GM18907 (cell line): ENCODE data around the gene NAAA.
"Not testable (repeated sequence)": the region's sequence is repeated elsewhere in the genome, so short reads cannot be mapped to it uniquely, and the experiment has no call there.

ENCODE experiments used
- ATAC-seq: cut with Tn5 transposase; IDR thresholded peaks from one replicate; pipeline ENCODE4 v1.9.1; 2021; ENCODE audit warnings: mild to moderate bottlenecking, moderate library complexity; ENCODE audit not compliant: unreplicated experiment

NAAA gene

DNA sequence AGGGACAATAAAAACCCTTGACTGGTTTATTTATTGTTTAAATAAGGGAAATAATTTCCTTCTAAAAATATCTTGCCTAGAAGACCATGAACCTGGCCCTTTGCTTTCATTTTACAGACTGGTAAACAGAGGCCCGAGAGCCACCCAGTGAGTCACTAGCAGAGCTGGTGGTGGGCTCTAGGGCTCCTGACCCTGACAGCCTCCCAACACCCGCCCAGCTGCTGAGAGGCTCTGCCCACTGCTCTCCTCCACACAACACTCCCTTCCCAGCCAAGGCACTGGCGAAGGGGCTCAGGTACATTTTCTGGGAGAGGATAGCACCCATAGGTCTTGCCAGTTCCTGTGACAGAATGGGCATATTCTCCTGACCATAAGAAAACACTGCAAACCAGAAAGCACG is 20.5 kb downstream of the NAAA start:
- ATAC-seq: no peak

DNA sequence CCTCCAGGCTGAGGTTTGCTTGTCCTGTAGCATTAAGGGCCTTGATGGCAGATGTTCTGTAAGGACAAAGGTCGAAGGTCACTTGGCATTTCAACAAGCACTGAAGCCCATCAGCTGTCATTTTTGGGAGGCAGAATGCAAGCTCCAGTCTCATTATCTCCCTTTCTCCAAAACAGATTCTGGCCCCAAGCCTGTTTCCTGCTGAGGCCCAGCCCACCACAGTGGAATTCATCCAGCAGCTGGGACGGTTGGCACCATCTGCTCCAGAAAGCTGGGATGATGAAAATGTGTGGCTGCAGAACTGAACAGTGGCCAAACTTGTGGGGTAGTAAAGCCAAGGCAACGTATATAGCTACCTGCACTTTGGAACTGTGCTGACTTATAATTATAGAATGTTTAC is 20.9 kb downstream of the NAAA start:
- no peak for ATAC-seq

DNA sequence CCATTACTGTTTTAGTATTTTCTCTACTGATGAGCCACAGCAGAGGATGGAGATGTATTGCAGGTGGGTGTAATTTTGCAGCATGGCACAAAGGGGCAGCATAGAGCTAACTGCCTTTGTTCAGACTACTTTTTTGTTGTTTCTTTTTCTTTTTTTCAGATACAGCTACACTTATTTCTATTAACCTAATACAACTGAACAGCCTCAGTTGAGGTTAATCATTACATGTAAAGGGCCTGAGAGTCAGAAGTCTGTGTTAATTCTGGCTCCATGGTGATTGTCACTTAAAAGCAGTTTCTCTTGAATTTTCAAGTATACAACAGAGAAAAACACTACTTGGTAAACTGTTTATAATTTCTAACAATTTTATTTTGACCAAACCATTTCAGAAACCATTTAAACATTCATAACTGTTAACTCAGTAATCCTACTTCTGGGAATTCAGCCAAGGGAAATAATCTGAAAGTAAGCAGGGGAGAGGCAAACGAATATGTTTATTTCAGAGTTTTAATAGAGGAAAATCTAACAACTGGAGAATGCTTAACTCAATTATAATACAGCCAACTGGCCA is 24.6 kb downstream of the NAAA start:
- peak; percentile 84 for ATAC-seq

DNA sequence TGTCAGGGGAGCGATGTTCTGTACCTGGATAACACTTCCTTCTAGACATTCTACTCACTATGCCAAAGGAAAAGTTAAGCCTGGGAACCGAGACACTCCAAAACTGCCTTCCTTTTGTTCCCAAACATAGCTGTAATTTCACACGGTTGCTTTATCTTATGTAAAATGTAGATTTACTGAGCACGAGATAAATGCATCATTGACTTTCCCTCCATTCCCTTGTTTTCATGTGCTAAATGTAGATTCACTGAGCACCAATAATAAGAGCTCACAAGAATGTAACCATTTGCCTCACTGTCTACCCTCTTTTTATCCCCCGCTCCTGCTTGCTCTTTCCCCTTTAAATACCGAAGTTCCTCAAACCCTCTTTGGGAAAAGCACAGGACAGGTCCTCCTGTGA is 27.8 kb downstream of the NAAA start:
- no peak for ATAC-seq

DNA sequence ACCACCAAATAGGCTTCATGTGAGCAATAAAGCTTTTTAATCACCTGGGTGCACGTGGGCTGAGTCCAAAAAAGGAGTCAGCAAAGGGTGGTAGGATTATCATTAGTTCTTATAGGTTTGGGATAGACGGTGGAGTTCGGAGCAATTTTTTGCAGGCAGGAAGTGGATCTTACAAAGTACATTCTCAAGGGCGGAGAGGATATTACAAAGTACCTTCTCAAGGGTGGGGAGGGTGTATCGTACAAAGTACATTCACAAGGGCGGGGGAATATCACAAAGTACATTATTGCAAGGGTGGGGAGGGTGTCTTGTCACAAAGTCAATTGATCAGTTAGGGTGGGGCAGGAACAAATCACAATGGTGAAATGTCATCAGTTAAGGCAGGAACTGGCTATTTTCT is 30.0 kb downstream of the NAAA start:
- not testable (repeated sequence) for ATAC-seq

DNA sequence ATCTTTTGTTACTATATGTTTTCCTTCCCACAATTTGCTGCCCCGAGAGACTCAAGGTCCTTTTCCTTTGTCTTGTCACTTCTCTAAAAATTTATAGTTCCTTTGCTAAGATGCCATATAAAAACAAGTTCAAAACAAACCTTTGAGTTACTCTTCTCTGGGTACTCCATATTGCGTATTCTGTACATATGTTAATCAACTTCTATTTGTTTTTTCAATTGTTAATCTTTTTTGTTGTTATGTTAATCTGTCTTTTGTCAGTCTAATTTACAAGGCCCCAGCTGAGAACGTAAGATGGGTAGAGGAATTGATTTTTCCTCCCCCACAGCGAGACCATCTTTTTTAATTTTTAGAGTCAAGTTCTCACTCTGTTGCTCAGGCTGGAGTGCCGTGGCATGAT is 31.4 kb downstream of the NAAA start:
- no peak for ATAC-seq

DNA sequence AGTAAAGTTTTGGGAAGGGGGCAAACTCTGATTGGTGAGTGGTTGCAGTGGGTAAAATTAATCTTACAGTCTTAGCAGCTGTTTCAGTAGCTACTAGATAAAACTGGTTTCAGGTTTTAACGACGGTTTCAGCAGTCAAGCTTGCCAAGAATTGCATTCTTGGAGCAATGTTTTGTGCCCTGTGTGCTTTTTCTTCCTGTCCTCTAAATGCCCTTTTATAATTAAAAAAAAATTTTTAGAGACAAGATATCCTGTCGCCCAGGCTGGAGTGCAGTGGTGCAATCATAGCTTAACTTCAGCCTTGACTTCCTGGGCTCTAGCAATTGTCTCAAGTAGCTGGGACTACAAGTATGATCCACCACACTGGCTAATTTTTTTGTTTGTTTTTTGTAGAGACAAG is 32.3 kb downstream of the NAAA start:
- ATAC-seq: no peak

DNA sequence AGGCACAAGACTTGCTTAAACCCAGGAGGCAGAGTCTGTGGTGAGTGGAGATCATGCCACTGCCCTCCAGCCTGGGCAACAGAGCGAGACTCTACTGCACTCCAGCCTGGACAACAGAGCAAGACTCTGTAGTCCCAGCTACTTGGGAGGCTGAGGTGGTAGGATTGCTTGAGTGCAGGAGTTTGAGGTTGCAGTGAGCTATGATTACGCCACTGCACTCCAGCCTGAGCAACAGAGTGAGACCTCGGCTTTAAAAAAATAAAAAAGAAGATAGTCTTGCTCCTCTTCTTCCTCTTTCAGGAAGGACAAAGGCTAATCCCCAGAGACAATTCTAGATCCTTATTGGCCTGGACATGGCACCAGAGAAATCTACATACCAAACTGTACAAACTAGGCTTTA is 32.8 kb downstream of the NAAA start:
- no peak for ATAC-seq

DNA sequence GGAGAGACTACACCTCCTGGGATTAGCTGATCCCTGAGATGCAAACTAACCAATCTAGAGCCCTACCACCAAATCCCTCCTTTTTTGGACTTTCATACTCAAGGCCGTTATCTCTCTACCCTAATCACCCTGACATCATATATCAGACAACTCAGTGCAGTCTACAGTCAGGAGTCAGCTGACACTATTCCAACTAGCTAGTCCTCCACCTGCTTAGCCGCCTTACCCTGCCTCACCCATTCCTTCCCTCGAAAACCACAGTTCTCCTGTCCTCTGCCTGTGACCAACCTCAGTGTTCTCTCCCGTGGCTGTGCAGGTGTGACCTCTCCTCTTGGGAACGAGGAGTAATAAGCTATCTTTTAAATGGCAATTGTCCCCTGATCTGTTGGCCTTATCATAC is 36.7 kb downstream of the NAAA start:
- no peak for ATAC-seq

DNA sequence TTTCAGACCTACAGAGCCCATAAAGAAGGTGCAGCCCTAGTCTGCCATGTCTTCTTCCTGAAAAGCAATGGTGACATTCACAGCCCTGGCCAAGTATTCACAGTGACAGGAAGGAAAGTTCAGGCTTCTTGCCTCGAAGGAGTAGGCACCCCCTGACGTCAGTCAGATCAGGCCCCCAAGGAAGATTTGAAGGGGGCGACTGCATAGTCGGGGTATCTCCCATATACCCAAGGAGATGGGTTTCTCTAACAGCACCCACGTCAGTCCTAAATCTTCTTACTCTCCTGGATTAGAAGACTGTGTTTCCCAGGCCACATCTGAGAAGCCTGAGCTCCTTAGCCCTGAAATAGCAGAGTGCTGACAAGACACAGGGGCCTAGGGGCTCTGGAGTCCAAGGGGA is 38.5 kb downstream of the NAAA start, which contains the start of gene PPEF2:
PPEF2 (minus strand) TSS at position 101 of the 400 bp plus-strand sequence. CDS start 6,127 bp downstream, outside the sequence.
- no peak for ATAC-seq

DNA sequence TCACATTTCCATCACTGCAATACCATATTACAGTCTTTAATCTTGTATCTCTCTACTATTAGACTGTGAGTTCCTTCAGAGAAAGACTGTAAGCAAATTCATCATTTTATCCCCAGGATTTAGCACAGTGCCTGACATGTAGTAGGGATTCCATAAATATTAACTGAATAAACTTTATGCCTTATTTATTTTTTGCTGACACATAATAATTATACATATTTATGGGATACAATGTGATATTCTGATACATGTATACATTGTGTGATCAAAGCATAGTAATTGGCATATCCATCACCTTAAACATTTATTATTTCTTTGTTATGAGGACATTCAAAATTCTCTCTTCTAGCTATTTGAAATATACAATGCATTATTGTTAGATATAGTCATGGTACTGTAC is 42.3 kb downstream of the NAAA start:
- no peak for ATAC-seq

DNA sequence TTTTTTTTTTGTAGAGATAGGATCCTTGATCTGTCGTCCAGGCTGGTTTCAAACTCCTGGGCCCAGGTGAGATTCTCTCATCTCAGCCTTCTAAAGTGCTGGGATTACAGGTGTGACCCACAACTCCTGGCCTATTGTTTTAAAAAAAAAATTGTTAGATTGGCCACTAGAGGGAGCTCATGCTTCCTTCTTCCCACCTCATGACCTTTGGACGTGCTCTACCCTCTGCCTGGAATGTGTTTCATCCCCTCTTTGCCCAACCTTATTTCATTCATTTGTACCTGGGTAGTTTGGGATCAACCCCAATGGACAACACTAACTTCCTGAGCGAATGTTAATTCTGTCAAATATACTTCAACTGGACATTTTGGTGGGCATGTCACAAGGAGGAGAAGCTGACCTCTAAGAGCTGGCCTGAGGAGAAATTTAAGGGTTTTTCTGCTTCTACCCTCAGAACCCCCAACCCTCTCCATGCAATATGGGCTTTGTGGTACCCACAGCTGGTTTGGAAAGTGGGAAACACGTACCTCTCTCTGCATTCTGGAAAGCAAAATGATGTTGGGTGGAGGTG is 45.0 kb downstream of the NAAA start:
- peak; percentile 60 for ATAC-seq

DNA sequence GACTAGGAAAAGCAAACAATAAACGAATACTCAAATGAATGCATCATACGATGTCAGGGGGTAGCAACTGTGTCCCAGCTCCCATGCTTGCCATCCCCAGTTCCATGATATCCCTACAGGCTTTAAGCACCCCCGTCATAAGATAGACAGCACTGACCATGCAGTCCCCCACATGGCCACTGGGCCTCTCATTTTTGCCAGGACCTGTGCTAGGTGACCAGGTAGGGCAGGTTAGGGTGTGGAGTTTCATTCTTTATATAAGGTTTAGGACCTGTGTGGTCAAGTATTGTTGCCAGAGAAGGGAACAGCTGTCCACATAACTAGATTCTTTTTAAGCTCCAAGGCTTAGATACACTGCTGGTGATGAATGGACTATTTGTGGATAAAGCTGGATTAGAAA is 48.3 kb downstream of the NAAA start:
- no peak for ATAC-seq

DNA sequence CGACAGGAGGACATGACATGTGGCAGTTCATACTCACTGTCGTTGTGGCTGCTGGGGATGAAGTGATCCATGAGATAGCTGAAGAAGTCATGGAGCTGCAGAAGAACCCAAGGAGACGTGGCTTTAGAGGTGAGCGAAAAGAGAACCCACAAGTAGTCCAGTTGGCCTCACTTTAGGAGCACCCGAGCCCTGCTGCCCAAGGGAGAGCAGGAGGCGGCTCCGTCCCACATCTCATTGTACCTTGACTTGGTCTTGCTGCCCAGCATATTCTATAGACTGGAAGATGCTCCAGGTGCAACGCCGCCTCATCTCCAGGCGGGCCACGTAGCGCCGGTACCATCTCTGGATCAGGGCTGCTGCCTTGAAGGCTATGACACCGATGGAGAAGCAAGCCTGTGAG is 49.2 kb downstream of the NAAA start:
- no peak for ATAC-seq

DNA sequence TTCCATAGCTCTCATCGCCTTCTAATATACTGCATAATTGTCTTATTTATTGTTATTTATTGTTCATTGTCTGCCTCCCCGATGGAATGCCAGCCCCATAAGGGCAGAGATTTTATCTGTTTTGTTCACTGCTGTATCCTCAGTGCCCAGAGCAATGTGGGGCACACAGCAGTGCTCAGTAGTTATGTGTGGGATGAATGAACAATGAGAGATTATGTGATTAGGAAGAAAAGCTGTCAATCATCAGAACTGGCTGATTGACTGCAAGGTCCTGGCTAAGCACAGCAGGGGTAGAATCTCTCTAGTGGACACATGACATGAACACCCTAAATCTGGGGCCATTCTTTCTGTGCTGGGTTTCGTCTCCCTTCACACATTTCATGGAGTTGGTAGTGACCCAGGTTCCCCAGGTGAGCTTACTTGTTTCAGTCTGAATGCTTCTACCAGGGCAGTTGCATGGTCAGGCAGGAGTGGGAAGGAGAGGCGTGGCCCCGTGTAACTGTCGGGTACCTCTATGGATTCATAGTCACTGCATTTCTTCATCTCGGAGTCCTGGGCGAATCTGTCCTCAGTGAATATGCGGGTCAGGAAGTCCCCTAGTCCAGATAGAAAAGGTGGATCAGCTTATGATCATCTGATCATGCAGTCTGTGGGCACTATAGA is 51.1 kb downstream of the NAAA start:
- no peak for ATAC-seq

DNA sequence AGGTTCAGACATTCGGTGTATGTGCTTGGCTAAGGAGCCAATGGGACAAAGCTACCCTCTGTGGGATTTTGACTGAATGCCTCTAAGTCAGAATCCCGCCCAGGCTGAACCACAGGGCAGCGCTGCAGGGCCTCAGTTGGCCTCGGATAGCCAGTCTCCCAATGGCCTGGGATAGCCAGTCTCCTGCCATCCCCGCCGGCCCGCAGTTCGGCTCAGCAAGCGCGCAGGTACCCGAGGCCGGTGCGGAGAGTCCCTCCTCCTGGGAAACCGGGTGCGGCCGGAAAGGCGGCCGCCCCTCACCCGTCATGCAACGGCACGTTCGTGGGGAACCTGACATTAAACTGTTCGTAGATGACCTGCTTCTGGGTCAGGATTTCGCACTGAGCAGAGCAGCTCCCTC is 54.7 kb downstream of the NAAA start:
- ATAC-seq: no peak

DNA sequence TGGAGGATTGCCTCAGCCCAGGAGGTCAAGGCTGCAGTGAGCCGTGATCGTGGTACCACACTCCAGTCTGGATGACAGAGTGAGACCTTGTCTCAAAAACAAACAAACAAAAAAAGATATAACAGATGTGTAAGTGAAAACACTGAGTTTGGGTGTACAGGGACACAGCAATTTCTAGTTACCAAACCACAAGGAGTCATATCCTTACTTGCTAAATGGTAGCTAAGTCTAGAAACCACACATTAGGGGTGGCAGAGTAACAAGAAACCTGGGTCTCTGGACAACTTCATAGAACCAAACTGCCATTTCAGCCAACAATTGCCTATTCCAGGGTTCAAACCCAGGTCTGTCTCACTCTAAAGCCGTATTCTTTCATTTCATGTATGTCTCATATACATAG is 59.3 kb downstream of the NAAA start:
- ATAC-seq: no peak

DNA sequence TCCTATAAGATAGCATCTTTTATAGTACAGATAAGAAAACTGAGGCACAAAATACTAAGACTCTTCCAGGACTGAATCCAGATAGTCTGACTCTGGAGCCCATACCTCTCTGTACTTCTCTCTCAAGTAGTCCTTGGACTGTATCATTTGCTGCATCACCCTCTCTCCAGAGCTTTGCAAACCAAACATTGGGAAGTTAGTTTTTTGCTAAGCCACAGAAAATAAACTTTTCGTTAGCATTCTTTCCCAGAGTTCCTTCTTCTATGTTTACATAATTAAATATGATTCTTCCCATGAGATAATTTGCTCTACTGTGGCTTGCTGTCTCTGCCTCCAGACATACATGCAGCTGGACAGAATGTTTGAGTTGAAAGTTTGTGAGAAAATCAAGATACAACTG is 60.5 kb downstream of the NAAA start:
- ATAC-seq: no peak

DNA sequence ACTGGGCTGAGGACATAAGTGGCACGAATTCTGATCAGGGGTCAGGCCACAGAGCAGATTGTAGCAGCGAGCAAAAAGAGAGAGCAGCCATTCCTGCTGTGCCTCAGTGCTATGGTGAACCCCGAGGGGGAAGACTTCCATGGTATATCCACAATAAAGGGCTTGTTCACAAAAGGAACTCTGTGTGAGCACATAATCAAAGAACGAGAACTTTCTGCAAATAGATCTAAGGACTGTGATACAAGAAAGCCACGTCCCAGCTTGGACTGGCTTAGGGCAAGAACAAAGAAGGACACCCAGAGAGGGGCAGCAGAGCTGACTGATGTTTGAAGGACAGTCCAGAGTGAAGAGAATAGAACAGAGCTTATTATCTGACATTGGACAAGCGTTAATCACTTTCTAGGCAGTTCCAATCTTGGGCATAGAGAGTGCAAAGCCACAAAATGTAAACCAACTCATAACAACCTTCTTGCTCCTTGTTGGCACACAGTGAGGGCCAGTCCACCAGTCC is 62.5 kb downstream of the NAAA start:
- ATAC-seq: no peak

DNA sequence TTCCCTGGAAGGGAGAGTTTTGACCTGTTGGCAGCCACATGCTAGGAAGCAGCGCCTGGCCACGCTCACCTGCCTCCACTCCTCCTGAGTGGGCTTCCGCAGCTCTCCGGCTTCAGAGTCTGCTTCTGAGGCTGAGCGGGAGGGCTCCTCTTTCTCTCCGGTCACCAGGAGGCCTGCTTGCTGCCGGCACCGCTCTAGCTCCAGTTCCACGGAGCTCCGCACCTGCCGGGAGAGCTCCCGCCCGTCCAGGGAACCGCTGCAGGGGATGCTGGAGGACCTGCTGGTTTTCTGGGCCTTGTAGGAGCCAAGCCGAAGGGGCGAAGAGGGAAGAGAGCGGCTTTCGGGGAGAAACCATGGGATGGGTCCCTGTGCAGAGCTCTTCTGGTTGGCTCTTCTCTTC is 64.6 kb downstream of the NAAA start:
- no peak for ATAC-seq

DNA sequence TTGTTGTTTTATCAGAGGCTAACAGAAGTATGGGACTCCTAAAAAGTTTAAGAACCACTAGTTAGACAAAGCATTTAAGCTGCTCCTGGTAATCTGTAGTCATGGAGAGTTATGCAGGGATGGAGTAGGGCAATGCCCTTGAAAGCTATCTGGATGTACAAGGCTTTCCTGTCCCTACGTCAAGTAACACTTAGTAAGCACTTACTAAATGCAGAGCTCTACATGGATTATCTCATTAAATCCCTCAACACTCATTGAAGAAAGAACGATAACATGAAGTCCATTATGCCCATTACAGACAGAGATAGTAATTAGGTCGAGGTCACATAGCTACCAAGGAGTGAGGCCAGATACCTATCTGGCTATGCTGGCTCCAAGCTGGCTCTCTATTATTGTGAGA is 71.7 kb downstream of the NAAA start:
- no peak for ATAC-seq

DNA sequence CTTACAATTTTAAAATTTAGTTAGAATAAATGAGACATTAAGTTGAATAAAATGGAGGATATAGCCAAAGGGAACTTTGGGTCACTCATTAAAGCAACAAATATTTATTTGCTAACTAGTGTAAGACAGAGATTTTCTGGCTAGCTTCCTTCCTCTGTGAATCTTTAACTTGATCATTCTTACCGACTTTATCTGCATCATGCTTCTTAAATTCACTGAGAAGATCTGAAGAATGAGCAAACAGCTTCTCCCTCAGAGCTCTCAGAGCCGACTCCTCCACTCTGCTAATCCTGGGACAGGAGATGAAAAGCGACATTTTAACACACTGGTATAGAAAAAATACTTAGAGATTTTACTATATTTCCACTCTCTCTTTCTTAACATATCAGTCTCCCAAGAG is 73.7 kb downstream of the NAAA start:
- no peak for ATAC-seq
